Measurements from ENCODE around the gene RAB15.

RAB15 gene

GRCh38 chr14:64954491-64955240, 17.5 kb downstream of the RAB15 start:
- DNase-seq (ENCODE audit: low spot score), result no peak

- DNase-seq (ENCODE audit: low spot score), result no peak
Observed at GRCh38 chr14:64953661-64954060, 18.5 kb downstream of the RAB15 start.

- DNase-seq (ENCODE audit: low spot score), result no peak
Observed at GRCh38 chr14:64953310-64953654, 18.9 kb downstream of the RAB15 start.

DNA sequence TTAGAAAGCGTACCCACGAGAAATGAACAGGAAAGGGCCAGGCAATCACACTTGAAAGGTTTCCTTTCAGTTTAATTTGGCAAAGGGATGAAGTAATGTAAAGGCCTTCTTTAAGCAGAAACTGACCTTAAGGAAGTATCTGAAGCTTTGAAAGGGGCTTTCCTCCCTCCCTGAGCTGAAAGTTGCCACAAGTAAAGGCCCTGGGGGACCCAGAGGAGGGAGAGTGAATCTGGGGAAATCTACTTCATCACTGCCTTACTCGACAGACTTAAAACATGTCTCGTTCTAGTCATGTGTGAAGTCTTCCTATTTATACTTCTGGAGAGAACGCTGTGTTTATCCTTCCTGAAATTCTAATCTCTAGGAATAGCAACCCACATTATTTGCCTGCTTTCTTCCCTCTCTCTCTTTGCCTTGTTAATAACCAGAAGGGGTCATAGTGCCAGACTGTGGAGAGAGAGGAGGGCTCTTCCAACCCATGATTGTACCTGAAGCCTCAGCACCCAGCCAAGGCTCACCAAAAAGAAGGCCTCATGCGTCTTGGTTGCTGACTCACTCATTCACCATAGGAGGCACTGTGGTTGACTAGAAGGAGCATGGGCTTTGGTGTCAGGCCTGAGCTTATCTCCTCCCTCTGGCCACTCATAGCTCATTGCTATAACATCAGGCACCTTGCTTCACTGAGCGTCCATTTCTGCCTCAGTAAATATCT, 19.4 kb downstream of the RAB15 start:
- DNase-seq (ENCODE audit: low spot score), result peak; percentile 29

GRCh38 chr14:64951724-64952123, 20.4 kb downstream of the RAB15 start:
- no peak for DNase-seq (ENCODE audit: low spot score)

DNA sequence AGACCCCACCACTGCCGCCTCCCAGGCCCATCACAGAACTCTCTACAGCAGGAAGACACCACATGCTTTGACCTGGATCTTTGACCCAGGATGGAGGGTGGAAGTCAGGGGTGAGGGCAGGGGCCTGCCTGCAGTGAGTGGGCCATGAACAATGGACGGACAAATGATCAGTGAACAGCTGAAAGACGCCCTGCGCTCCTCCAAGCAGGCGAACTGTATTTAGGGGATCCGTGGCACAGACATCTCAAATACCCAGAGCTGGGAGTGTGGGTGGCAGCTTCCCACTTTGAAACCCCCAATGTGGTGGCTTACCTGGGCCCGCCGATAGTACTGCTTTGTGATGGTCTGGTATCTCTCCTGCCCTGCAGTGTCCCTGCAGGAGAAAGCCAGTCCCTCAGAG, 20.8 kb downstream of the RAB15 start:
- no peak for DNase-seq (ENCODE audit: low spot score)

DNA sequence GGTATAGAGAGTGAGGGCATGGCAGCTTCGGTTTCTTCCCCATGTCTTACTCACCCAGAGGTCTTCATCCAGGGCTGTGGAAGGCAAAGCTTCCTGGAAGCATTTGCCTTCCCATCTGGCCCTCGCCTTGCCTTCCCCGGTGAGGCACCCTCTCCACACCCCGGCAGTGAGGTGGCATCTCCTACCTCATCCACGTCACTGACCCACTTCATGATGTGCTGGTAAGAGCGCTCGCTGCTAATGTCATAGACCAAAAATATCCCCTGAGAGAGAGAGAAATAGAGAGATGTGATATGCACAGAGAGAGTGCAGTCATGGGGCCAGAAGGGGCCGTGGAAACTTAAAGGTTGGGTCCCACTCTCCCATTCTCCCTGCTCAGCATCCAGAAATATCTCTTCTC, 21.2 kb downstream of the RAB15 start:
- DNase-seq (ENCODE audit: low spot score), result no peak

DNA sequence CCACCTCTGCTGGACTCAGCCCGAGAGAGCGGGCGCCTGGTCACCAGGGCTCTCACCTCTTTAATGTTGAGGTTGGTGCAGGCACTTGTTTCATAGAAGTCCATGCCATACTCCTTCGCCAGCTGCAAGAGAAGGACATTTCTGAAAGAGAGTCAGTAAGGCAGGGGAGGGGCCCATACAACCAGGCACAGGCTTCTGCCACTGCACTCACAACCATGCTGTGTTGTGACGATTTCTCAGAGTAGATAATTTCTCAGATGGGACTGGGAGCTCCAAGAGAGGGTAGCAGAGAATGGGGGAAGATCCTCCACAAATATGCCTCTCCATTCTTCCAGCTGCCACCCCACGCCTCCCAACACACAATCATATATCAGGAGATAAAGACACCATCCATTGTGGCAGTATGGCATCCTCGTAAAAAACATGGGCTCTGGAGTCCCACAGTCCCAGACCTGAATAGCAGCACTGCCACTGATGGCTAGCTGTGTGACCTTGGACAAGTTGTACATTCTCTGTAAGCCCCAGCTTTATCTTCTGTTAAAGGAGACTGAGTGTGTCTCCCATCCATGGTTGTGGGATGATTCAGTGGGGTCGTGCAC, 23.4 kb downstream of the RAB15 start:
- DNase-seq (ENCODE audit: low spot score), result no peak

- no peak for DNase-seq (ENCODE audit: low spot score)
Observed at GRCh38 chr14:64947710-64948611, 24.2 kb downstream of the RAB15 start.

DNA sequence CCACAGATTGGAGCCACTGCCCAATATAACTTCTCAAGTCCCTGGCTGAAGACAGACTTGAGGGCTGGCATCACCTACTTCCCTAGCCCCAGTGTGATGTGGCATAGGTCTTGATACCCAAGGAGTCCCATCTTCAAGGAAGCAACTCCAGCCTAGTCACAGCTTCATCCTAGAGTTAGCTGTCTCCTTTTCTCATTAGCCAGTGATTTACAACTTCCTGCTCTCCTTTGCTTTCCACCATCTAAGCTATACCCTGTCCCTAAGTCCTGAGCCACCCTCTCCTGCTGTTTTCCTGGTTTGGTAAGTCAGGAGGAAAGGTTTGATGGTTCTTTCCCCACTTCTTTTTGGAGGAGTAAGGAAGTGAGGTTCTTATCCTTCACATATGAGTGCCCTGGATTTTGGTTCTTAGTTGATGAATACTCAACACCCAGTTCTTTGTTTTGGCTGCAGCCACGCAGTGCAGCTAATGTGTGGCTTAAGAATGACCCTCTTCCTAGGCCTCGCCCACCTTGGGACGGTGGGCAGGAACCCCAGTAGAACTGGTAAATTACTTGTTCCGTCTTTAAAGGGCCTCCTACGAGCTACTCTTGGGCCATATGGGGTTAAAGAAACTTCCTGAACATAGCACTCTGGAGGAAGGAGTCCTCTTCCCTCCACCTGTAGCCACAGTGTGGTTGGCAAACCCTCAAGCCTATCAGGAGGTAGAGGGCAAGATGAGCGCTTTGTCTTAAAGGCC, 25.7 kb downstream of the RAB15 start:
- DNase-seq (ENCODE audit: low spot score), result no peak

DNA sequence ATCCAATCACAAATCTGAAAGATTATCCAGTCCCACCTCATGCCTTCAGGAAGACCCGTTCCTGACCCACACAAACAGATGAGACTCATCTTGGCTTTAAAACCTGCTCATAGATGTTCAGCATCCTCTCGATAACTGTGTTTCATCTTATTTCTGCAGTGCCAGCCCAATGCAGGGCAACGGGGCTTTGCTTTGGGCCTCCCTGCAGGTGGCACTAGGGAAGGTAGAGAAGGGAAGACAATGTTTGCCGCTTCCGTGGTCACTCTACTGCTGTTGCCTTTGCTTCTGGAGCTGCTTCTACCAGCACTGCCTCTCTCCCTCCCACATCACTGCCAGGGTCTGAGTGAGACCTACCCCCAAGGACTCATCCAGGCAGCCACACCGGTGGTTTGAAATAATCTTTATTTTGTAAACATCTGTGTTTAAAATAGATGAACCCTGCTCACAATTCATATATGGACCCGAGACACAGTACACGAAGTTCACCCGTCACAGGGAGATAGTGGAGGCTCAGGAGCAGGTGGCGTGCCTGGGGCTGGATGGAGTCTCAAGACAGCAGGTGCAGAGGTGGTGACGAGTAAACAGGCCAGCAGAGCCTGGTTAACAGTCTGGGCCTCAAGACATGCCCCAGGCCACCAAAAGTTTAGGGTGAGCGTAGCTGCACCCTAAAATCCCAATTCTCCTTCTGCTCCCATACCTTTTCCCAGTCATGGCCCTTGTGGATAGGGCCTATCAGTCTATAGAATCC, 26.5 kb downstream of the RAB15 start:
- no peak for DNase-seq (ENCODE audit: low spot score)

DNA sequence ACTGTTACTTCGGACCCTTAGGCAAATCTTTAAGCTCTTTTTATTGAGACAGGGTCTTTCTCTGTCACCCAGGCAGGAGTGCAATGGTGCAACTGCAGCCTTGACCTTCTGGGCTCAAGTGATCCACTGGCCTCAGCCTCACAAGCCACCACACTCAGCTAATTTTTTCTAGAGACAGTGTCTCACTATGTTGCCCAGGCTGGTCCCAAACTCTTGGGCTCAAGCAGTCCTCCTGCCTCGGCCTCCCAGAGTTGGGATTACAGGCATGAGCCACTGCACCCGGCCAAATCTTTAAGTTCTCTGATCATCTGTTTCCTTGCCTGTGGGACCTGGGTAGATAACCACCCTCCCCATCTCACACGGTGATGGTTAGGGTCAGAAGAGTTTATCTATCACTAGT, 27.3 kb downstream of the RAB15 start:
- DNase-seq (ENCODE audit: low spot score), result no peak

DNA sequence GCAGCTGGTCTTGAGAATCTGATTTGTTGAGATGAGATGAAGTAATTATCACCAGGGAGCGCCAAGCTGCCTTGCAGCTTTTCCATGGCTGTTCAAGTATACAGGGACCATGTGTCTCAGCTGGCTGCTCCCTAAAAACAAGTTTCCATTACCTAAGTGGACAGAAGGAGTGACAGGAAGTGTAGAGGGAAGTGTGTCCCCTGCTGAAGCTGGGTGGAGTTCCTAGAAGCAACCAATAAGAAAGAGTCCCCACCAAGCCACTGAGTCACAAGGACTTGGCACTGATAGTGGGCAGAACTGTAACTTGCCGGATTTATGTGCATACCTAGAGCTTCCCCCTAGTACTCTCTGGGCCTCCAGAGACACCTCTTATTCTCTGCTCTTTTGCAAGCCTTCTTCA, 28.1 kb downstream of the RAB15 start:
- no peak for DNase-seq (ENCODE audit: low spot score)

DNA sequence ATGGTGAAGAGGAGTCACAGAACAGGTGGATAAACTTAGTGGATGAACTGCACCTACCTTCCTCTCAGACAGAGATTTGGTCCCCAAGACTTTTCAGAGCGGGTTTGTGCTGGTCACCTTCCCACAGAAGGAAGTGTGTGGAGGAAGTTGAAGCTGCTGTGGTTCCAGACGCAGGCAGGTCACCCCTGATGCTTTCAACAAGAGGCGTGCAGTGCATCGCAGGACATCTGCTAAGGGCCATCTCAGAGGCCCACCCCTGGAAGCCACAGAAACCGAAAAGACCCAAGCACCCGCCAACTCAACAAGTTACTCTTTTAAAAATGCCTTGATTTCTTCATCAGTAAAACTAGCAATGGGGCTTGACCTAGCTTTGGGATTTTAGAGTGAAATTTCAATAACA, 28.6 kb downstream of the RAB15 start:
- DNase-seq (ENCODE audit: low spot score), result no peak

DNA sequence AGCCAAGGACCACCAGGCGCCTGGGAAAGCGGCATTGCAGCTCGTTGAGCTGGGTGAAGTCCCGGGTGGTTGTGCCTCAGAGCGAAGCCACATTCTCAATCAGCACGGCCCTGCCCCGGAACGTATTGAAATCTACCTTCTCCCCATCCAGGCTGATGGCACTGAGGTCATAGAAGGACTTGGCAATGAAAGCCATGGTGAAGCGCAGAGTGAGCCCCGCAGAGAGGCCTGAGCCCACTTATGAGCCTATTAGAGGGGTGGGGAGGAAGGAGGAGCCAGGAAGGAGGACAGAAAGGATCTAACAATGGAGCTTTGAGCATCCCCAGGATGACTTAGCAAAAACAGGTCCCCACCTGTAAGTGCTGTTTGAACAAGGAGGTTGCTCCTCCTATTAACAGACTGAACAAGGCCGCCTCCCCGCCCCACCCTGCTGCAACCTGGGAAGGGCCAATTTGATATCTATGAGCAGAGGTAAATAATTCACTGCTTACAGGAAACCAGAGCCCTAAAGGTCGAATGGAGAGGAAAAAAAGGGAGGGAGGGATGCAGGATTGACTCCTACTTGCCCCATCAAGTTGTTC, 29.5 kb downstream of the RAB15 start, which contains the start of gene GPX2:
GPX2 (minus strand) TSS at position 215 of the 581 bp plus-strand sequence; CDS start at position 196, 19 bp downstream.
- no peak for DNase-seq (ENCODE audit: low spot score)

- no peak for DNase-seq (ENCODE audit: low spot score)
Observed at GRCh38 chr14:64940336-64940910, 31.7 kb downstream of the RAB15 start.

GRCh38 chr14:64939817-64940190, 32.3 kb downstream of the RAB15 start:
- no peak for DNase-seq (ENCODE audit: low spot score)

DNA sequence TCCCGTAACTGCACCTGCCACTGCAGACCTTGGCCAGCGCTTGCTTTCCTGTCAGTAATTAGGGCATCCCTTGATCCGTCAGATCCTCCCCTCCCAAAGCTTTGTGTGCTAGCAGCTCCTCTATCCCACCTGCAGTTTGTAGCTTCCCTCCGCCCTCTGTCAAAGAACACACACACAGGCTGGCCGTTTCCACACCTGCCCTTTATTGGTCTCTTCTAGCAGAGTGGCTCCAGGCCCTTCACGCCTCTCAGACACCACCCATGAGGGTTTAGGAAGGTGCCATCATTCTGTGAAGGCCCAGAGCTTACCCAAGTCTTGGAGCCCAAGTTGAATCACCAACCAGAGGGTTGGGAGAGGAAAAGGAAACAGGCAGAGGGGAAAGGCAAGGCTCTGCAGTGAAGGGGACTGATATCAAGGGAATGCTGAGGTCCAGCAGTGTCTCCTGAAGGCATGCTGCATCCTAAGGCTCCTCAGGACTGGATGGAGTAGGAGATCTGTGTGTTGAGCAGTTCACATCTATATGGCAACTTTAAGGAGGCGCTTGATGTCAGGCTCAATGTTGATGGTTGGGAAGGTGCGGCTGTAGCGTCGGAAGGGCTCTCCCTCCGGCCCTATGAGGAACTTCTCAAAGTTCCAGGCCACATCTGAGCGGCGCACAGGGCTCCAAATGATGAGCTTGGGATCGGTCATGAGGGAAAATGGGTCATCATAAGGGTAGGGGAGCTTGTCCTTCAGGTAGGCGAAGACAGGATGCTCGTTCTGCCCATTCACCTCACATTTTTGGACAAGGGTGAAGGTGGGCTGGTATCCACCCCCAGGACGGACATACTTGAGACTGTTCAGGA, 32.9 kb downstream of the RAB15 start:
- DNase-seq (ENCODE audit: low spot score), result no peak

- no peak for DNase-seq (ENCODE audit: low spot score)
Observed at GRCh38 chr14:64937821-64938193, 34.3 kb downstream of the RAB15 start.

Measured in germinal center (tissue), 1 donor.